CD4-positive, alpha-beta T cell (primary cell): ENCODE results near the gene AUTS2. TPM values are rescaled to one million over a fixed set of nuclear protein-coding genes. Genes with fewer than 3 reads are reported as not detected.

ENCODE experiments used
- ATAC-seq: fragments of 200-7000 bp; cut with Tn5 transposase; one replicate; pipeline ENCODE4 v1.10.0; 2022; ENCODE audit warnings: mild to moderate bottlenecking; ENCODE audit not compliant: poor library complexity
- CTCF ChIA-PET: fragments of 350-600 bp; sonication (Branson Sonifier 250); formaldehyde crosslinking; loops from one replicate; lab custom pipeline; 2021; ENCODE audit warnings: antibody characterized with exemption, inconsistent platforms; lab: Charles Lee
- POLR2A ChIA-PET: fragments of 350-600 bp; sonication (Branson Sonifier 250); formaldehyde crosslinking; loops from one replicate; lab custom pipeline; 2021; ENCODE audit warnings: antibody characterized with exemption, inconsistent platforms; lab: Charles Lee
- DNase-seq, 14 experiments: peaks; one replicate each; pipeline ENCODE4 v3.0.0-alpha.2; 2013 to 2020; ENCODE audit warnings: mixed read lengths in 2 of 14
- H3K27ac ChIP-seq, 2 donors: one replicate each; pipeline versions ENCODE4 v1.5.1 to v1.7.0; 2013; ENCODE audit warnings: low read length in 2 of 2, low read depth in 1 of 2, mild to moderate bottlenecking in 1 of 2
- H3K27me3 ChIP-seq, 2 experiments: 1 replicate in 1 of 2; 2 replicates in 1 of 2; pipeline versions ENCODE4 v1.6.1 to v1.7.0; 2013; ENCODE audit warnings: low read length in 2 of 2, control low read depth in 1 of 2, mild to moderate bottlenecking in 1 of 2, moderate library complexity in 1 of 2; ENCODE audit not compliant: insufficient read depth in 2 of 2, control insufficient read depth in 1 of 2
- H3K36me3 ChIP-seq: one replicate; pipeline ENCODE4 v1.6.1; 2013; ENCODE audit warnings: low read length, control low read depth; ENCODE audit not compliant: insufficient read depth
- H3K4me1 ChIP-seq: one replicate; pipeline ENCODE4 v1.6.1; 2013; ENCODE audit warnings: low read length, control low read depth; ENCODE audit not compliant: insufficient read depth
- H3K4me3 ChIP-seq: one replicate; pipeline ENCODE4 v1.5.1; 2013; ENCODE audit warnings: mild to moderate bottlenecking, low read length, moderate library complexity
- H3K9me3 ChIP-seq, 2 experiments: 1 replicate in 1 of 2; 2 replicates in 1 of 2; pipeline versions ENCODE4 v1.6.1 to v1.7.0; 2013; ENCODE audit warnings: low read length in 2 of 2, mild to moderate bottlenecking in 2 of 2, control low read depth in 1 of 2, moderate library complexity in 1 of 2; ENCODE audit not compliant: control insufficient read depth in 1 of 2, insufficient read depth in 1 of 2
- H3K27ac Mint-ChIP-seq: one replicate; pipeline ENCODE4 v1.8.0; 2020; ENCODE audit warnings: mixed read lengths
- H3K27me3 Mint-ChIP-seq: one replicate; pipeline ENCODE4 v1.8.0; 2021; ENCODE audit warnings: mixed read lengths
- H3K36me3 Mint-ChIP-seq: one replicate; pipeline ENCODE4 v1.8.0; 2021; ENCODE audit warnings: low read depth, mixed read lengths
- H3K4me1 Mint-ChIP-seq: one replicate; pipeline ENCODE4 v1.8.0; 2021; ENCODE audit warnings: low read depth, mixed read lengths
- H3K4me3 Mint-ChIP-seq: one replicate; pipeline ENCODE4 v1.8.0; 2020; ENCODE audit warnings: mild to moderate bottlenecking, mixed read lengths
- H3K9me3 Mint-ChIP-seq: one replicate; pipeline ENCODE4 v1.8.0; 2020; ENCODE audit warnings: mixed read lengths
- intact Hi-C, 2 experiments: fragments of 100-400 bp; cut with DNase I in 1 of 2; cut with micrococcal nuclease in 1 of 2; formaldehyde crosslinking; loops; one replicate each; pipeline versions ENCODE4 v1.15.1 to v1.9.0; 2023 to 2025; cut with DNase I, micrococcal nuclease
- total RNA-seq, 174 experiments: library from RNA in 2 of 174; stranded (reverse) in 2 of 174; gene quantifications; one replicate each; pipeline ENCODE4 v1.2.3 and lab custom pipeline; 2021 to 2026
- TF ChIP-seq, protein P1 (sequence below): fragments of 200-600 bp; IDR thresholded peaks from one replicate; pipeline ENCODE4 v1.8.0; 2022; ENCODE audit warnings: antibody characterized with exemption, mild to moderate bottlenecking

Gene AUTS2
- total RNA-seq, 2 experiments from 2014 or later, result 43.6 to 47.6 TPM

DNA sequence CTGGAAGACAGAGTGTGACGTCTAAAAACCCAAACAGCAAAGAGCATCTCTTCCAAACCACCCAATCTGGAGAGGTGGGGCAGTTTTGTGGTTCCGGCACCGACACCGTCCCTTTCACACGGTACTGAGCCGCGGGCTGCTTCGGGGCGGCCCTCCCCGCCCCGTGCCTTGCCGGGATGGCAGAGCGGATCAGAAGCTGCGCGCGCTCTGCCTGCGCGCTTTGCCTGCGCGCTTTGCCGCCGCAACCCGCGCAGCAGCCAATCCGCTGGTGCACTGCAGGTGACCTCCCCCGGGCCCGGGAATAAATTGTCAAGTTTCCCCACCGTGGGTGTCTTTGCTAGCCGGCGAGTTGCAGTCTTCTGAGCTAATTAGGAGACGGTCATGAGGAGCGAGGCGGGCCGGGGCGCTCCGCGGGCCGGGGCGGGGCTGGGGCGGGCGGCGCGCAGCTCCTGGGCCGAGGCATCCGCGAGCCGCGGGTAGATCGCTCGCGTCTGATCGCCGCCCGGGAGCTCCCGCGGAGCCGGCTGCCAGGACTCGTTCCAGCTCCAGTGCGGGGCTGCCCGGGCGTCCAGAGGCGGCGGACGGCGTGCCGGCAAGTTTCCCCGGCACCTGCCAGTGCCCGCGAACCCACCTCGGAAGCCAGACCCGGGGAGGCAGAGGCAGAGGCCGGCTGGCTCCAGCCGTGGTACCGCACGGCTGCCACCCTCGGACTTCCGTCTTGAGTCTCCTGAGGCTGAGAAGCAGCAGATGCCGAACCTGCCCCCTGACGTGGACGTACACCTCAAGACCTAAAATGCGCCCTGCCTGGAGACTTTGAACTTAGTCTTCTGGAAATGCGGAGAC lies 997.7 kb downstream of the AUTS2 start:
- peak overlapping the region; percentile 26 for H3K4me3 ChIP-seq
- peaks cover 8% of the 10 kb centered on the region for H3K4me1 Mint-ChIP-seq
- no peaks in the 10 kb centered on the region for H3K36me3 Mint-ChIP-seq
- CTCF ChIA-PET, result interaction anchor here (1.1 kb wide), 1 partner anchor 103 kb away, joined by 5 read pairs; no protein-coding TSS in a partner anchor
- peaks cover 4 to 14% of the 10 kb centered on the region in 2 experiments for H3K27me3 ChIP-seq
- TF ChIP-seq, protein P1, sequence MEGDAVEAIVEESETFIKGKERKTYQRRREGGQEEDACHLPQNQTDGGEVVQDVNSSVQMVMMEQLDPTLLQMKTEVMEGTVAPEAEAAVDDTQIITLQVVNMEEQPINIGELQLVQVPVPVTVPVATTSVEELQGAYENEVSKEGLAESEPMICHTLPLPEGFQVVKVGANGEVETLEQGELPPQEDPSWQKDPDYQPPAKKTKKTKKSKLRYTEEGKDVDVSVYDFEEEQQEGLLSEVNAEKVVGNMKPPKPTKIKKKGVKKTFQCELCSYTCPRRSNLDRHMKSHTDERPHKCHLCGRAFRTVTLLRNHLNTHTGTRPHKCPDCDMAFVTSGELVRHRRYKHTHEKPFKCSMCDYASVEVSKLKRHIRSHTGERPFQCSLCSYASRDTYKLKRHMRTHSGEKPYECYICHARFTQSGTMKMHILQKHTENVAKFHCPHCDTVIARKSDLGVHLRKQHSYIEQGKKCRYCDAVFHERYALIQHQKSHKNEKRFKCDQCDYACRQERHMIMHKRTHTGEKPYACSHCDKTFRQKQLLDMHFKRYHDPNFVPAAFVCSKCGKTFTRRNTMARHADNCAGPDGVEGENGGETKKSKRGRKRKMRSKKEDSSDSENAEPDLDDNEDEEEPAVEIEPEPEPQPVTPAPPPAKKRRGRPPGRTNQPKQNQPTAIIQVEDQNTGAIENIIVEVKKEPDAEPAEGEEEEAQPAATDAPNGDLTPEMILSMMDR, result no peak
- peak in 4 of 14 experiments; percentile 5 to 22 (median 14) for DNase-seq
- peaks cover 9% of the 10 kb centered on the region for H3K4me1 ChIP-seq
- peaks cover 0 to 4% of the 10 kb centered on the region in 2 experiments for H3K9me3 ChIP-seq
- no peak overlapping the region for H3K27ac Mint-ChIP-seq
- no peak overlapping the region for H3K27ac ChIP-seq
- ATAC-seq, result peak; percentile 43
- H3K4me3 Mint-ChIP-seq, result no peak overlapping the region
- no peaks in the 10 kb centered on the region for H3K9me3 Mint-ChIP-seq
- H3K36me3 ChIP-seq, result no peaks in the 10 kb centered on the region
- POLR2A ChIA-PET, result no interaction called here
- peaks cover 48% of the 10 kb centered on the region for H3K27me3 Mint-ChIP-seq
- intact Hi-C loops, result no loop called here

DNA sequence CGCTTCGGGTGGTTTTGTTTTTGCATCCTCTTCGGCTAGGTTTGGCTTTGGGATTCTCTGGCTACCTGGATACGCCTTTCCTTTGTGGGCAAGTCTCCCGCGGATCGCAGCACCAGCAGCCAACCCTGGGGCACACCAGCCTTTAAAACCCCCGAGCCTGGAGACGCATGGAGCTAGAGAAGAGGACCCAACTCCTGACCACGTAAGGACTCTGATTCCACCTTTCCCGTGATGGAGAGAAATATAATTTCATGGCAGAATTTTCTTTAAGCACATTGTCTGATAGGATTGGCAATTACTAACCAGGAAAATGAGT lies 998.3 kb downstream of the AUTS2 start:
- Histone ChIP-seq H3K4me3 (peak overlapping the region; percentile 26), H3K9me3 (peaks cover 0 to 4% of the 10 kb centered on the region in 2 experiments), H3K36me3 (no peaks in the 10 kb centered on the region), H3K27me3 (peaks cover 4 to 14% of the 10 kb centered on the region in 2 experiments), H3K4me1 (peaks cover 9% of the 10 kb centered on the region), H3K27ac (no peak overlapping the region)
- CTCF ChIA-PET, result no interaction called here
- Mint-ChIP-seq H3K27me3 (peaks cover 48% of the 10 kb centered on the region), H3K27ac (no peak overlapping the region), H3K4me1 (peaks cover 8% of the 10 kb centered on the region), H3K4me3 (no peak overlapping the region), H3K9me3 (no peaks in the 10 kb centered on the region), H3K36me3 (no peaks in the 10 kb centered on the region)
- TF ChIP-seq, protein P1, result no peak
- DNase-seq (no peak), ATAC-seq (no peak)
- intact Hi-C loops, result no loop called here
- POLR2A ChIA-PET, result no interaction called here

DNA sequence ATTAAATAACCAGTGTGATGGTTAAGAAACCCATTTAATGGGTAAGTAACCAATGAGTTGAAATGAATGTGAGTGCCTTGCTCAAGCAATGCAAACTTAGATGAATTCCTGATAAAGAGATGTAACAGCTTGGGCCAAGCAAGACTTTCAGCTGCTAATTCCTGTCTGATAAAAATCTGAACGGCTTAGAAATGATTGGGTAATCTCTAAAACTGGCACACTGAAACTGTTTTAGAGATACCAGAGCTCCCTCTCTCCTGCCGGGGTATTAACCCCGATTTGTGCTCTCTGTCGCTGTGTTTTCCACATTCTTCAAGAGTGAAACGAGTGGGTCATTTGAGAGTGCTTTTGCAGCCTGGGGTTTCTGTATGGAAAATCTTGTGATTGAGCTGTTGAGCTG lies 998.8 kb downstream of the AUTS2 start:
- intact Hi-C loops, result no loop called here
- ATAC-seq (no peak), DNase-seq (no peak)
- Mint-ChIP-seq H3K4me3 (no peak overlapping the region), H3K9me3 (no peaks in the 10 kb centered on the region), H3K27ac (no peak overlapping the region), H3K27me3 (peaks cover 48% of the 10 kb centered on the region), H3K36me3 (no peaks in the 10 kb centered on the region), H3K4me1 (peaks cover 8% of the 10 kb centered on the region)
- Histone ChIP-seq H3K36me3 (no peaks in the 10 kb centered on the region), H3K27me3 (peaks cover 4 to 14% of the 10 kb centered on the region in 2 experiments), H3K9me3 (peaks cover 0 to 4% of the 10 kb centered on the region in 2 experiments), H3K4me3 (no peak overlapping the region), H3K4me1 (peaks cover 9% of the 10 kb centered on the region), H3K27ac (no peak overlapping the region)
- POLR2A ChIA-PET, result no interaction called here
- TF ChIP-seq, protein P1, result no peak
- CTCF ChIA-PET, result interaction anchor here (1.1 kb wide), 1 partner anchor 9 kb away, joined by 3 read pairs; no protein-coding TSS in a partner anchor
